CD4-positive, alpha-beta T cell treated with Interleukin-4 for 1 hour (primary cell): ENCODE data around the gene INAFM2.

Experiments used
- DNase-seq, 2 donors: peaks; one replicate each; pipeline ENCODE4 v3.0.0-alpha.2; 2020 to 2022

The INAFM2 gene

GRCh38 chr15:40345225-40345866 is 21.9 kb downstream of the INAFM2 start:
- DNase-seq = no peak

- DNase-seq = no peak
These were observed 22.5 kb downstream of the INAFM2 start for GRCh38 chr15:40345867-40346578.

DNA sequence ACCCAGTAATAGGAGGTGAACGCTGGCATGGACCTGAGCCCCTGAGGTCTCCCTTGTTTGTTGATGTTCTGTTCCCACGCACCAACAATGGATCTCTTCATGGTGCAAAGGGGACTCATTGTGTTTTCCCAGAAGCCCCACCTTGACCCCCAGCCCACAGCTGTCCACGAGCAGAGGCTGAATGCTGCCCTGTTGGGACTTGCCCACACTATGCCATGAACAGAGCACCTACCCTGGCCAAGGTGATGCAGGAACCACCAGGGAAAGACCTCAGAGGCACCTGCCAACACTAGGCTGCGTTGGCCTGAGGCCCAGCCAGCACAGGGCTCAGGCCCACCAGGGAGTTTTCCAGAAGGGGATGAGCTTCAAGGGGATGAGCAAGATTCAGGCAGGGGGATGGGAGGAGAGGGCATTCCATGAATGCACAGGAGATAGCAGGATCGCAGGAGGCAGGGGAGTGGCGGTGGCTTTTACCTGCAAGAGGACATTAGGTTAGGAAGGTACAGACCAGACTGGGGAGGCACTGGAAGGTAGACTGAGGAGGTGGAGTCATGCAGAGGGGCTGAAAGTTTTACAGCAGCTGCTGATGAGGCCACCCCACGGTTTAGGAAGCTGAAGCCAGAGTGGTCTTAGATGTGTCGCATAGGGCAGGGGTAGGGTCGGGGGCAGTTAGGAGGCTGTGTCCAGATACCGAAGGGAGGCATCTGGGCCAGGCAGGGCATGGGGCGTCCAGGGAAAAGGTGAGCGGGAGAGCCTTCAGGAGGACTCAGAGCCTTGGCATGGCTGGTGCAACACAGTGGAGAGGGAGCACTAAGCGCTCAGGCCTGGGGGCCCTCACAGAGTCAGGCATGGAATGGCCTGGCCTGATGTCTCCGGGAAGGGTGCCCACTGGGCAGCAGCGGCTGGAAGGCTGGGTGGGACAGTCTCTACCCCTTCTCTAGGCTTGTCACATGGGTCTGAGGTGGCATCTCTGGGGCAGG is 23.4 kb downstream of the INAFM2 start:
- DNase-seq = no peak

GRCh38 chr15:40347559-40348473 is 24.3 kb downstream of the INAFM2 start:
- no peak for DNase-seq

DNA sequence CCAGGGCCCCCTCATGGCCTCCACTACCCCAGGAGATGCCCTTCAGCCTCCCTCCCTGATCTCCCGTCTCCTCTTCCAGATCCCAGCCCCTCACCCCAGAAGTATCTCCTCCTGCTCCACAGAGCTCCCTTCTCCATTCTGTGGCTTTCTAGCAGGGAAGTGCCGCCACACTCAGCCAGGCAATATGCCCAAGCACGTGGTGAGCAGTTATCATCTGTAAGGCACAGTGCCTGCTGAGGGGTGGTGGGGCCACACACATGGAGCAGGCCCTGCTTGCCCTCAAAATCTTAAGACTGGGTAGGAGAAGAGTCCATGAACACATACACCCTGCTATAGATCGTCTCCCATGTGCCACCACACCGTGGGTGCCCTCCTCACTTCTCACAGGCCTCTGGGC is 25.0 kb downstream of the INAFM2 start:
- no peak for DNase-seq

DNA sequence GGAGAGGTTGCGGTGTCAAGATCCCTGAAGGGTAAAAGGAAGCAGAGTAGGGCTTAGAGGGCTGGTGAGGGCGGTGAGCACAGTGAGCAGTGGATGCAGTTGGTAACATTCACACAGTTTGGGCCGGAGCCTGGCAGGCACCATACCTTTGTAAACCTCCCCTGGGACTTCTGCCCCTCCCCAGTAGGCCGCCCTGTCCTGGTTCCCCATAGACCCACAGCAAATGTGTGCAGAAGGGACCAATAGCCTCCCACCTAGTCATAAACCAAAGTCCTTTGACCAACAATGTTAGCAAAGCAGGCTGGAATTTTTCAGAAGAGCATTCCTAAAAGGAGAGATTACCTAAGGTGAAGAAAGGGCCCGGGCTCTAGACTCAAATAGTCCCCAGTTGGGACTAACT is 25.7 kb downstream of the INAFM2 start:
- no peak for DNase-seq

GRCh38 chr15:40352281-40352901 is 28.9 kb downstream of the INAFM2 start:
- DNase-seq = no peak

DNA sequence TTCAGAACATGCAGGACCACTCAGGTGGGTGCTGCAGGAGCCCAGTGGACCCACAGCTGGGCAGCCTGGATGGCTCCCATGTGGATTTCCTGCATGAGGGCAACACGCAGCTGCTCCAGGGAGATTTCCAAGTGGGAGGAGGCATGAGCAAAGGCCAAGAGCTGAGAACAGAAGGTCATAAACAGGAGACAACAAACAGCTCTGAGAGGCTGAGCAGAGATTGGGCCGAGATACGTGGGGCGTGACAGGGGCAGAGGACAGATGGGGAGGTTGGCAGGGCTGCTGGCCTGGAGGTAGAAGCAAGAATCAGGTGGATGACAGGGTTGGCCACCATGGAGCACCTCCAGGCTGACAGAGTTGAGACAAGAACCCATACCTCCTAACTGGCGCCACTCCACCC is 30.2 kb downstream of the INAFM2 start:
- DNase-seq = no peak

- no peak for DNase-seq
These were observed 31.1 kb downstream of the INAFM2 start for GRCh38 chr15:40354408-40355171.

DNA sequence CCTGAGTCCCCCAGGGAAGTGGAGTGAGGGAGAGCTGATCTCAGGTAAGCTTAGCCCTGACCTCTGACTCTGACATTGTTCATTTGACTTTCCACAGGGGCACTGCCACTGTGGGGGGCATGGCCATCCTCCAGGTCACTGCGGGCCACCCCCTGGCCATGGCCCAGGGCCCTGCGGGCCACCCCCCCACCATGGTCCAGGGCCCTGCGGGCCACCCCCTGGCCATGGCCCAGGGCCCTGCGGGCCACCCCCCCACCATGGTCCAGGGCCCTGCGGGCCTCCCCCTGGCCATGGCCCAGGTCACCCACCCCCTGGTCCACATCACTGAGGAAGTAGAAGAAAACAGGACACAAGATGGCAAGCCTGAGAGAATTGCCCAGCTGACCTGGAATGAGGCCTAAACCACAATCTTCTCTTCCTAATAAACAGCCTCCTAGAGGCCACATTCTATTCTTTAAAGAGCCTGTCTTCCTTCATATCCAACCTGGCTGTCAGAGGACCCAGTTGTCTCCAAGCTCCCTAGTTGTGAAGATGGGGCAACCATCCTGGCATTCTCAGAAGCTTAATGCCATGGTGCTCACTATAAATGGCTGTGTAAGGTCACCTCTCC is 32.6 kb downstream of the INAFM2 start:
- no peak for DNase-seq

- DNase-seq = no peak
These were observed 33.8 kb downstream of the INAFM2 start for GRCh38 chr15:40357246-40357645.

- DNase-seq = peak; percentile 89 to 90
These were observed 34.4 kb downstream of the INAFM2 start, which contains the start of gene DISP2 for GRCh38 chr15:40357723-40358470. Gene DISP2, plus strand, starts transcription at chr15:40358219. Its CDS starts 103 bp downstream, at chr15:40358322.

DNA sequence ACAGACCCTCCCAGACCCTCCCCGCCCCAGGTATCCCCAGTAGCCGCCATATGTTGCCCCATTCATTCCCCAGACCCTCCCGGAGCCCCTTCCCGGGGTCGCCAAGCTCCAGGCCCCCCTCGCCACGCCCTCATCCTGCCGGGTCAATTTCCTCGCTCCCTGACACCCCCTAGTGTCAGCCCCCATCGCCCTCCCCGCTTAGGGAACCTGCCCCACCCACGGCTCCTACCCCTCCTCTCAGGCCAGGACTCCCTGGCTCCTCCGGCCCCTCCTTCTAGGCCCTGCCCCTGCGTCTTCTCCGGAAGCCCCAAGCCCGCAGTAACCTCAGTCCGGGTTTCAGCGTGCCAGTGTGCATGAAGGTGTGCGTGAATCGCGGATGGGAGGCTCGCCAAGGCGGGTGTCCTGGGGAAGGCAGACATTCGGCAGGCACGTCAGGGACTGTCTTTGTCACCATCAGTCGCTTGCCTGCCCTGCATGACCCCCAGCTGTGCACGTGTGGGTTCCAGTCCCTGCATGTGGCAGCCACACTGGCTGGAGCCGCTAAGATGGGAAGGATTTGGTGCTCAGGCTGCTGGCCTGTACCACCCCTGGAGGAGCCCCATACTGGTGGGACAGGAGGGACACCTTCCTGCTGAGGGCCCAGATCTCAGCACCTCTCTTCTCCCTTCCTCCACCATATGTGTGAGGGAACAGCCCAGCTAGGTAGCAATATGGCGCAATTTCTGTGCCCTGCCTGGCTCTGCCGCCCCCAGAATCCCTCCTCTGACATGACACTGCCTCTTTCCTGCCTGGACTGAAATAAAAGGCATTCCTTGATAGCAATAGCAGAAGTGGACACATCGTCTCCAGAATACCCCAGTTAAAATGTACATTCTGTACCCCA is 35.2 kb downstream of the INAFM2 start:
- DNase-seq = no peak

GRCh38 chr15:40360015-40360414 is 36.5 kb downstream of the INAFM2 start:
- DNase-seq = no peak

DNA sequence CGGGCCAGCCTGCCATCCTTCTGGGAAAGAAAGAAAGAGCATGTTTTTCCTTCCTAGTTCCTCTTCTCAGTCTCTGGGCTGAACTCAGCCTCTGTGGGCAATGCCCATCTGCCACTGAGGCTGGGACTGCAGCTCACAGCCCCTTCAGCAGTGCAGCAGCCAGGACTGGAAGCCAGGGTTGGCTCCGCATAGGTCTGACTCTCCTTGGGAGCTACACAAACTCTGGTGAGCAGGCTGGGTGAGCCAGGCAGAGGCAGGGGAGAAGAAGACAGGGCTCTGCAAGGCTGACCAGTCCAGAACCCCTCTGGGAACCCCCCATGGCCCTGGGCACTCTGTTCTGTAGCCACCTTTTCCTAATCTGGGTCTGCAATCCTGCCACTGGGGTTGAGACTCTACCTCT is 38.1 kb downstream of the INAFM2 start:
- no peak for DNase-seq

DNA sequence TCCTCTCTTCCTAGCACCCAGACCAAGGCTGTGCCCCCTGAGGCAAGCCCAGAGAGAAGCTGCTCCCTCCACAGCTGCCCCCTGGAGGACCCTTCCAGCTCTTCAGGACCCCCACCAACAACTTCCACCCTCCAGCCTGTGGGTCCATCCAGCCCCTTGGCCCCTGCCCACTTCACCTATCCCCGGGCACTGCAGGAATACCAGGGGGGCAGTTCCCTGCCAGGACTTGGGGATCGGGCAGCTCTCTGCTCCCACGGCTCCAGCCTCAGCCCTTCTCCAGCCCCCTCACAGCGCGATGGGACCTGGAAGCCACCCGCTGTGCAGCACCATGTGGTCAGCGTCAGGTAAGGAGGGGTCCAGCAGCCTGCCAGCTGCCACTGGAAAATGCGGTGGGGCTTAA is 40.1 kb downstream of the INAFM2 start:
- no peak for DNase-seq

- DNase-seq = no peak
These were observed 40.8 kb downstream of the INAFM2 start for GRCh38 chr15:40364251-40364650.

- no peak for DNase-seq
These were observed 41.5 kb downstream of the INAFM2 start for GRCh38 chr15:40365016-40365415.
